HG03280 (cell line): ENCODE data around the gene NDOR1.
"Not testable (repeated sequence)": the region's sequence is repeated elsewhere in the genome, so short reads cannot be mapped to it uniquely, and the experiment has no call there.

ENCODE experiments used
- ATAC-seq: cut with Tn5 transposase; IDR thresholded peaks from one replicate; pipeline ENCODE4 v1.9.1; 2021; ENCODE audit warnings: mild to moderate bottlenecking, moderate library complexity; ENCODE audit not compliant: unreplicated experiment

NDOR1 gene

GRCh38 chr9:137255448-137256114 lies 50.1 kb downstream of the NDOR1 start:
- no peak for ATAC-seq

GRCh38 chr9:137256362-137256761 lies 50.9 kb downstream of the NDOR1 start:
- no peak for ATAC-seq

GRCh38 chr9:137256856-137257255 lies 51.4 kb downstream of the NDOR1 start:
- ATAC-seq = no peak

- not testable (repeated sequence) for ATAC-seq
These were observed 56.8 kb downstream of the NDOR1 start for GRCh38 chr9:137262173-137262908.

- no peak for ATAC-seq
These were observed 57.4 kb downstream of the NDOR1 start for GRCh38 chr9:137262909-137263285.

- no peak for ATAC-seq
These were observed 58.0 kb downstream of the NDOR1 start for GRCh38 chr9:137263506-137263905.

- ATAC-seq = no peak
These were observed 58.6 kb downstream of the NDOR1 start for GRCh38 chr9:137264067-137264466.

DNA sequence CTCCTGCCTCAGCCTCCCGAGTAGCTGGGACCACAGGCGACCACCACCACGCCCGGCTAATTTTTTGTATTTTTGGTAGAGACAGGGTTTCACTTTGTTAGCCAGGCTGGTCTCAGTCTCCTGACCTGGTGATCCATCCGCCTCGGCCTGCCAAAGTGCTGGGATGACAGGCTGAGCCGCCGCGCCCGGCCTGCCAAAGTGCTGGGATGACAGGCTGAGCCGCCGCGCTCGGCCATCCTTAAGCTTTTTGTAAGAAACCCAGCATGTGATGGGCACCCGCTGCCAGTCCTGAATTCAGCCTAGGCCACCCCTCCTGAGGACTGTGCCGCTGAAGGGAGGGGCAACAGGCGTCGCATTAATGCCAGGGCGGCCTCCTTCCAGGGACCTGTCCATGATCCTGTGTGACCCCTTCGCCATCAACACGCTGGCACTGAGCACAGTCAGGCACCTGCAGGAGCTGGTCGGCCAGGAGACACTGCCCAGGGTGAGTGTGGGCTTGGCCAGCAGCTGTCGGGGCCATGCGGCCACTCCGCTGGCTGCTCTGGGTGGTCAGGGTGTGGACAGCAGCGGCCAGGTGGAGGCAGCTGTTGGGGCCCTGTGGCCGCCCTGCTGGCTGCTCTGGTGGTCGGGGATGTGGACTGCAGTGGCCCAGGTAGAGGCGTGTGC lies 60.1 kb downstream of the NDOR1 start:
- ATAC-seq = no peak

- ATAC-seq = no peak
These were observed 60.6 kb downstream of the NDOR1 start for GRCh38 chr9:137266162-137266527.
